Activated naive CD4-positive, alpha-beta T cell treated with anti-CD3 and anti-CD28 coated beads for 36 hours (primary cell): ENCODE measurements around the gene SLCO3A1. TPM values are rescaled to one million over a fixed set of nuclear protein-coding genes. Genes with fewer than 3 reads are reported as not detected.

Experiments
- CTCF ChIA-PET: fragments of 350-600 bp; sonication (Branson Sonifier 250); formaldehyde crosslinking; loops from one replicate; lab custom pipeline; 2021; ENCODE audit warnings: antibody characterized with exemption; lab: Charles Lee
- DNase-seq: peaks from one replicate; pipeline ENCODE4 v3.0.0-alpha.2; 2020
- H3K27ac Mint-ChIP-seq: one replicate; pipeline ENCODE4 v1.8.0; 2021; ENCODE audit warnings: mild to moderate bottlenecking, mixed read lengths
- H3K27me3 Mint-ChIP-seq: one replicate; pipeline ENCODE4 v1.8.0; 2021; ENCODE audit warnings: low read depth, mixed read lengths
- H3K36me3 Mint-ChIP-seq: one replicate; pipeline ENCODE4 v1.8.0; 2021; ENCODE audit warnings: low read depth, mixed read lengths
- H3K4me1 Mint-ChIP-seq: one replicate; pipeline ENCODE4 v1.8.0; 2021; ENCODE audit warnings: low read depth, mixed read lengths
- H3K4me3 Mint-ChIP-seq: one replicate; pipeline ENCODE4 v1.8.0; 2021; ENCODE audit warnings: mild to moderate bottlenecking, moderate library complexity, mixed read lengths
- H3K9me3 Mint-ChIP-seq: one replicate; pipeline ENCODE4 v1.8.0; 2021; ENCODE audit warnings: mixed read lengths
- intact Hi-C: fragments of 100-400 bp; cut with micrococcal nuclease; formaldehyde crosslinking; loops from one replicate; pipeline ENCODE4 v1.15.1; 2023
- total RNA-seq, 2 experiments: library from RNA; stranded (reverse); gene quantifications; one replicate each; pipeline ENCODE4 v1.2.3, GENCODE V29; 2021

SLCO3A1 gene
- total RNA-seq, 2 experiments from 2014 or later, result 3.1 to 3.3 TPM

DNA sequence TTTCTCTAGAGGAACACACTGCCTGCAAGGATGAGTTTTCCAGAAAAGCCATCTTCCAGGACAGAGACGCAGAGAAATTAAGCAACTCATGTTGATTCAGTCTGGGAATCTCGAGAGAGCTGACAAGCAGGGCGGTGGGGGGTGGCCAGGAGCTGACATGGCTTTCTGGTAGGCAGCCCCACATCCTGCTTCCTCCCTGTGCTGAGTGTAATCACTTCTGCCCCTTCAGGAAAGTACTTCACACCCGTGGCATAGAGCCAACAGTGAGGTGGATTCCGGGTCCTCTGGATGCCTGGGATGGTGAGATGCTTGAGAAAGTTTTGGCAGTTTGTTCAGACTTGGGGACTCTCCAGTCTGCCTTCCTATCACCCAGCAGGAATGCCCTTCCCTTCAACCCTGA, 221.1 kb downstream of the SLCO3A1 start:
- CTCF ChIA-PET, result interaction anchor here (6.3 kb wide), 1 partner anchor 222 kb away, joined by 83 read pairs; the partner anchor contains the start of gene SLCO3A1
- Mint-ChIP-seq H3K9me3 (no peaks in the 10 kb centered on the region), H3K27me3 (no peaks in the 10 kb centered on the region), H3K4me3 (no peak overlapping the region), H3K27ac (no peak overlapping the region), H3K36me3 (no peaks in the 10 kb centered on the region), H3K4me1 (peaks cover 41% of the 10 kb centered on the region)
- peak; percentile 66 for DNase-seq
- intact Hi-C loops, result loop anchor here (5.0 to 10.0 kb wide), 3 partner anchors 547 to 1020 kb away; no protein-coding TSS in a partner anchor

DNA sequence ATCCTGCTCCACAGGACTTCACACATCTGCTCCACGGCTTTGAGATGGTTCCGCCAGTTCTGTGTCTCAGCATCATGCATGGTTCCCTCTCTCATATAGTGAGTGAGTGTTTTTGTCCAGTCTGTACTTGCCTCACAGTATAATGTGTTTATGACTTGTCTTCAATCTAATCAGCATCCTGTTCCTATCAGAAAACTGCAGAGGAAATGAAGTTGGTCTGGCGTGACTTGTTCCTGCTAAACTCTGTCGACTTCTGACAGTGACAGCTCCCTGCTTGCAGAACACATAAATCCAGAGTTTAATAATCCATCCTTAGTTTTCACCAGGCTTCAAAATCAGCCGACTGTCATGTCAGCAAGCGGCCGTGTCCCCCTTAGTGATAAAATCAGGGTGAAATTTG, 222.3 kb downstream of the SLCO3A1 start:
- Mint-ChIP-seq H3K4me1 (peaks cover 31% of the 10 kb centered on the region), H3K4me3 (no peak overlapping the region), H3K27me3 (no peaks in the 10 kb centered on the region), H3K36me3 (no peaks in the 10 kb centered on the region), H3K27ac (no peak overlapping the region), H3K9me3 (no peaks in the 10 kb centered on the region)
- CTCF ChIA-PET, result interaction anchor here (1.2 to 6.3 kb wide), 2 partner anchors 128 to 223 kb away, joined by 3 to 83 read pairs; partner anchors contain the start of gene SLCO3A1
- DNase-seq, result no peak
- intact Hi-C loops, result loop anchor here (2.0 to 10.0 kb wide), 3 partner anchors 133 to 1021 kb away; no protein-coding TSS in a partner anchor

DNA sequence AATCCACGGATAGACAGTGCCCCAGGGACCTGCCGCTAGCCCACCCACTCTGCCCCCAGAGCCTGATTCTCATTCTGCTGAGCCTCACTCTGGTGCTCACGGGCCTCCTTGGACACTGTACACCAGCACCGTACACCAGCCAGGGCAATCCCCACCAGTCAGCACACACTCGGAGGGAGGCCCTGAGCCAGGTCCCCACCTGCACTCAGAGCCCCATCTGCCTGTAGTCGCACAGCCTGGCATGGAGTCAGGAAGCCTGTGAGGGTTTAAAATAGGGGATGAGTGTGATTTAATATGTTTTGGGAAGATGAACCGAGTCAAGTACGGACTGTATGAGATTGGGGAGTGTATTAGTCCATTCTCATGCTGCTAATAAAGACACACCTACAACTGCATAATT, 223.0 kb downstream of the SLCO3A1 start:
- Mint-ChIP-seq H3K27ac (no peak overlapping the region), H3K9me3 (no peaks in the 10 kb centered on the region), H3K36me3 (no peaks in the 10 kb centered on the region), H3K27me3 (no peaks in the 10 kb centered on the region), H3K4me1 (peaks cover 27% of the 10 kb centered on the region), H3K4me3 (no peak overlapping the region)
- DNase-seq, result no peak
- intact Hi-C loops, result loop anchor here (2.0 to 10.0 kb wide), 3 partner anchors 134 to 1022 kb away; no protein-coding TSS in a partner anchor
- CTCF ChIA-PET, result interaction anchor here (0.8 to 6.3 kb wide), 6 partner anchors 12 to 224 kb away, joined by 3 to 83 read pairs (median 4); partner anchors contain the start of gene SLCO3A1

DNA sequence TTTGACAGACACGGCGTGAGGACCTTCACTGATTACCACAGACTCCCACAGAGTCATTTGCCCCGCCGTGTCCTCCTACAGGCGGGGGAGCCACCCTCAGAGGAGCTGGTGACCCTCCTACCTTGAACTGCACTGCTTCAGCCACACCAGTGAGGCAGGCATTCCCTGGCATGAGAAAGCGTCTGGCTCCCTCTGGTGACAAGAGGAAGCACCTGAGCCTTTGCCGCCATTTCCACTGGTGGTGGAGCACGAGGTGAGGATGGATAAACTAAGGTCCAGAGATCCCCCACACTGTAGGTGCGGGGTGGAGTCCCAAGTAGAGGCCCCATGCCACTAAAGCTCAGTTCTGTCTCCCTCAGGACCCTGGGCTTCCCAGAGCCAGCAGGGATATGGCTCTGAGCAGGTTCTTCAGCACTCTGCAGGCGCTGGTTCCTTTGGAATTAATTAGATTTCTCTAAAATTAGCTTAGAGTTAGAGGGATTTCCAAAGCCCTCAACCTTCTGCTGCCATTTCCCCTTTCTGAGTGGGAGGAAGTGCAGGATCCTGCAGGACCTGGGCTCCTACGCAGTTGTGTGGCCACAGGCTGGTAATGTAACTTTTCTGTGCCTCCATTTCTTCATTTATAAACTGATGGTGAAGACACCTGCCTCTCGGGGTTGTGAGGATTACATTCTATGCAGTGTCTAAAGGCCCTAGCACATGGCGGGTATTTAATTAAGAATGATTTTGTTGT, 224.0 kb downstream of the SLCO3A1 start:
- H3K27me3 Mint-ChIP-seq, result no peaks in the 10 kb centered on the region
- CTCF ChIA-PET, result interaction anchor here (0.6 to 6.3 kb wide), 23 partner anchors 9 to 1022 kb away, joined by 3 to 83 read pairs (median 4); partner anchors contain the start of gene SLCO3A1
- intact Hi-C loops, result loop anchor here (1.0 to 10.0 kb wide), 6 partner anchors 135 to 1023 kb away; no protein-coding TSS in a partner anchor

DNA sequence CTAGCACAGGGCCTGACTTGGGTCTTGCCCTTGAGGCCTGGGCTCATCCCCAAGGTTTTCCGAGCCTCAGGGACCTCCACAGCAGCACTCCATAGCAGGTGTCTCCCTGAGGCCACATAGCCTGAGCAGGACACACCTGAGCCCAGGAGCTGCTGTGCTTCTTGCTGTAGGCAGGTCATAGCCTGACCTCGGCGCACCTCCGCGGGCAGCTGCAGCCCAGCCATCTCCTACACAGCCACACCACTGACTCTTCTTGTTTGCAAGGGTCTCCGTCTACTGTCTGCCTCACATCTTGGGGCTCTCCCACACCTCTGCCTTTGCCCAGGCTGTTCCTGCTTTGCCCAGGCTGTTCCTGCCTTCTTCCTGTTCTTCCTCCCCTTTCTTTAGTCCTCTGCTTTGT, 224.8 kb downstream of the SLCO3A1 start:
- Mint-ChIP-seq H3K36me3 (no peaks in the 10 kb centered on the region), H3K9me3 (no peaks in the 10 kb centered on the region), H3K27ac (no peak overlapping the region), H3K4me1 (peaks cover 25% of the 10 kb centered on the region), H3K27me3 (no peaks in the 10 kb centered on the region), H3K4me3 (no peak overlapping the region)
- no peak for DNase-seq
- CTCF ChIA-PET, result interaction anchor here (0.8 to 6.3 kb wide), 18 partner anchors 9 to 1023 kb away, joined by 3 to 83 read pairs (median 4); partner anchors contain the start of gene SLCO3A1
- intact Hi-C loops, result loop anchor here (5.0 to 10.0 kb wide), 2 partner anchors 551 to 1023 kb away; no protein-coding TSS in a partner anchor

More for the DNA sequence above, 224.0 kb downstream of the SLCO3A1 start:
- H3K36me3 Mint-ChIP-seq, result no peaks in the 10 kb centered on the region
- DNase-seq, result peak; percentile 90
- H3K4me3 Mint-ChIP-seq, result no peak overlapping the region
- no peak overlapping the region for H3K27ac Mint-ChIP-seq
- peaks cover 27% of the 10 kb centered on the region for H3K4me1 Mint-ChIP-seq
- no peaks in the 10 kb centered on the region for H3K9me3 Mint-ChIP-seq

DNA sequence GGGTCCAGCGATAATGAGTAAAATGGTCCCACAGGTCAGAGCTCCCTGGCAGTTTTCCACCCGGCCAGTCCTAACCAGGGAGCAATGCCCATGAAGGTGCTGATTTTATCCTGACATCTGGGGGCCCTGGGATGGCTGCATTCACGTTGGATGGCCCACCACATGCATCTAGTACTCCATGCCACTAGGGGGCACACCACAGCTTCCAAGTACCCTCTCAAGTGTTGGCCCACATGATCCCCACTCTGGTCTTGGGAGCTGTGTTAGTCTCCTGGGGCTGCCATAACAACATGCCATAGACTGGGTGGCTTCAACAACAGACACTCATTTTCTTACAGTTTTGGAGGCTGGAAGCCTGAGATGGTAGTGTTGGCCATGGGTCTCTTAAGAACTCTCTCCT, 225.5 kb downstream of the SLCO3A1 start:
- Mint-ChIP-seq H3K4me3 (no peak overlapping the region), H3K4me1 (peaks cover 22% of the 10 kb centered on the region), H3K27me3 (no peaks in the 10 kb centered on the region), H3K36me3 (no peaks in the 10 kb centered on the region), H3K9me3 (no peaks in the 10 kb centered on the region), H3K27ac (no peak overlapping the region)
- CTCF ChIA-PET, result interaction anchor here (0.8 to 6.3 kb wide), 21 partner anchors 10 to 791 kb away, joined by 3 to 83 read pairs (median 4); partner anchors contain the start of gene SLCO3A1
- intact Hi-C loops, result loop anchor here (5.0 to 10.0 kb wide), 2 partner anchors 552 to 1024 kb away; no protein-coding TSS in a partner anchor
- DNase-seq, result peak; percentile 49

DNA sequence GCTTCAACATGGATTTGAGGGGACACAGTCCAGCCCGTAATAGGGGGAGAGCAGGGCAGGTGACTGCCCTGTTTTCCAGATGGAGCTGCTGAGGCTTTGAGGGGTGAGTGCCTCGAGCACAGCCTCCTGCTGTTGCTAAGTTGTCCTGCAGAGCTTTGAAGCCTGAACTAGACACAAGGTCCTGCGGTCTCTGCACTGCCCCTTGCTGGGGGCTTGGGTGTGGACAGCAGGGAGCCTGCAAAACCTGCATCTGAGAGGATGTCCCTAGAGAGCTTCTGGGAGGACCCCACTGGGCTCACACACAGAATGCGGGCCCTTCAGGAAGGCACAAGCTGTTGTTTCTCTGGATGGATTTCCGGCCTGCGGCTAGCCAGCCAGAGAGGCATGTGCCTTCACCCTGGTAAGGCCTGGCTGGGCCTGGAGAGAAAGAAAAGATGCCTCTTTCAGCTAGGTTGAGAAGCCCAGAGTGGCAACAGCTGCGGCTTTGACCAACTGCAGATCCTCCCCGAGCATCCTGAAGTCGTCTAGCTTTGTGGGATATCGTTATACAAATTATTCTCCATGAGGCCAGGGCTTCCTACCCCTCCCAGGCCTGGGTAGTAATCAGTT, 226.2 kb downstream of the SLCO3A1 start:
- intact Hi-C loops, result loop anchor here (5.0 to 10.0 kb wide), 2 partner anchors 552 to 1025 kb away; no protein-coding TSS in a partner anchor
- no peaks in the 10 kb centered on the region for H3K9me3 Mint-ChIP-seq
- DNase-seq, result no peak
- H3K36me3 Mint-ChIP-seq, result no peaks in the 10 kb centered on the region
- H3K27me3 Mint-ChIP-seq, result no peaks in the 10 kb centered on the region
- H3K4me1 Mint-ChIP-seq, result peaks cover 15% of the 10 kb centered on the region
- CTCF ChIA-PET, result interaction anchor here (0.8 to 6.3 kb wide), 15 partner anchors 9 to 792 kb away, joined by 3 to 83 read pairs (median 4); partner anchors contain the start of gene SLCO3A1
- no peak overlapping the region for H3K4me3 Mint-ChIP-seq
- no peak overlapping the region for H3K27ac Mint-ChIP-seq

DNA sequence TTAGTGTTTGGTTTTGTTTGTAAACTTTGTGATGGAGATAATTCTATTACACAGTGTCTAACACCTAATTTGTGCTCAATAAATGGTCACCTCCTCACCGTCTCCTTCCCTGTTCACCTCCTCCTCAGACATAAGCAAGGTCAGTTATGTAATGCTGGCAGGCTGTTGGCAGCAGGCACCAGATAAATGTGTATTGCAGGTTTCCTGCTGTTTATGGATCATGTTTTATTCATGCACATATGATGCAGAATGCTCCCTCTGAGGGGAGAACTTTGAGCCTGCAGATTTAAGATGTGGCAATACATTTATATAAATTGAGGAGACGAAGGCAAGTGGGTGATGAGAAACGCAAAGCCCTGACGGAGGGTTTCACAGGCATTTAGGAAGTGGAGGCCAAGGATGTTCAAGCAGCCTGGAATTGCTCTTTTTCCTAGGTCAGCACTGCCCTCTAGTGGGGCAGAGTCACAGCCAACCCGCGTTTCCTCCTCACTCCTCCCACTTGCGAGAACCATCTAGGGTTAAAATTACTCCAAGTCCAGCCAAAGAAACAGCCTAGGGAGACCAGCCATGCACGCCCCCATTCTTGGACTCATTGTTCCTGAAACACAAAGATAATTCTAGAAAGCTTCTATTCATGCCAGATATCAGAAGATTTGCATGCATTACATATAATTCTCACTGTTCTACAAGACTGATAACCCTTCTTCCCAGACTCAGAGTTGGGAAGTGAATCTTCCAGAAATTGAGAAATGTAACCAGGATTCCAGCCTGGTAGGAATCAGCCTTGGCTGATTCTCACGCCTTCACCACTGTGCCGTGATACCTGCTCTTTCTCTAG, 228.7 kb downstream of the SLCO3A1 start:
- H3K4me1 Mint-ChIP-seq, result peaks cover under 1% of the 10 kb centered on the region
- peak; percentile 78 for DNase-seq
- no peaks in the 10 kb centered on the region for H3K9me3 Mint-ChIP-seq
- no peaks in the 10 kb centered on the region for H3K27me3 Mint-ChIP-seq
- H3K27ac Mint-ChIP-seq, result no peak overlapping the region
- no peaks in the 10 kb centered on the region for H3K36me3 Mint-ChIP-seq
- intact Hi-C loops, result loop anchor here (1.0 kb wide), 2 partner anchors 376 to 779 kb away; no protein-coding TSS in a partner anchor
- no peak overlapping the region for H3K4me3 Mint-ChIP-seq
- CTCF ChIA-PET, result interaction anchor here (0.7 to 2.5 kb wide), 5 partner anchors 12 to 376 kb away, joined by 3 to 6 read pairs (median 3); no protein-coding TSS in a partner anchor

DNA sequence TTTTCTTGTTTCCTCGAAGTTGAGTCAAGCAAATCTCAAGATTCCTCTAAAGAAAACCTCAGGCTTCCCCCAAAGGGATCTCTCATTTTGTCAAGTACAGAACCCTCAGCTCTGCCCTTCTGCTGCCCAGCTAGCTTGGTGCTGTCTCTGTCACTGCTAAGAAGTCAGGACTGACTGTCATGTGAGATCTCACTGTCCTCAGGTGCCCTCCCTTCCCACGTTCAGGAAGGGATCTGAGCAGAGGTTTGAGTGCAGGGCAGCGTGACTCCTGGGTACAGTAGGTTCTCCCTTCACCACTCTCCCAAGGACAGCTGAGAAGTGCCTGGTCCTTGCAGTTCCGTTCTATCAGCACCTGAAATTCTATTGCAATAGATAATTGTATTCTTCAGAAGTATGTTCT, 229.7 kb downstream of the SLCO3A1 start:
- Mint-ChIP-seq H3K36me3 (no peaks in the 10 kb centered on the region), H3K4me3 (no peak overlapping the region), H3K27me3 (no peaks in the 10 kb centered on the region), H3K27ac (no peak overlapping the region), H3K9me3 (no peaks in the 10 kb centered on the region), H3K4me1 (no peaks in the 10 kb centered on the region)
- intact Hi-C loops, result no loop called here
- no peak for DNase-seq
- CTCF ChIA-PET, result interaction anchor here (0.7 to 2.5 kb wide), 5 partner anchors 11 to 377 kb away, joined by 3 to 6 read pairs (median 3); no protein-coding TSS in a partner anchor

DNA sequence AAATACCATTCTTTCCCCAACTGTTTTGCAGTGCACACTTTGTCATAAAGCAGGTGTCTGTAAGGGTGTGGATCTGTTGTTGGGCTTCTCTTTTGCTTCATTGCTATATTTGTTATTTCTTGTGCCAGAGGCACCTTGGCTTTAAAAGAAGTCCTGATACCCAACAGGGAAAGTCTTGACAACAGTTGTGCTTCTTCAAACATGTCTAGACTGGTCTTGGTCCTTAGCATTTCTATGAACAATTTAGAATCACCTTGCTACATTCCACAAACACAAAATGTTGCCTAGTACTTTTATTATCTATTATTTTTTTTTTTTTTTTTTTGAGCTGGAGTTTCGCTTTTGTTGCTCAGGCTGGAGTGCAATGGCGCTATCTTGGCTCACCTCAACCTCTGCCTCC, 233.7 kb downstream of the SLCO3A1 start:
- no peak for DNase-seq
- intact Hi-C loops, result no loop called here
- H3K4me3 Mint-ChIP-seq, result no peak overlapping the region
- no peaks in the 10 kb centered on the region for H3K4me1 Mint-ChIP-seq
- H3K9me3 Mint-ChIP-seq, result no peaks in the 10 kb centered on the region
- CTCF ChIA-PET, result no interaction called here
- H3K27ac Mint-ChIP-seq, result no peak overlapping the region
- H3K27me3 Mint-ChIP-seq, result no peaks in the 10 kb centered on the region
- H3K36me3 Mint-ChIP-seq, result no peaks in the 10 kb centered on the region

DNA sequence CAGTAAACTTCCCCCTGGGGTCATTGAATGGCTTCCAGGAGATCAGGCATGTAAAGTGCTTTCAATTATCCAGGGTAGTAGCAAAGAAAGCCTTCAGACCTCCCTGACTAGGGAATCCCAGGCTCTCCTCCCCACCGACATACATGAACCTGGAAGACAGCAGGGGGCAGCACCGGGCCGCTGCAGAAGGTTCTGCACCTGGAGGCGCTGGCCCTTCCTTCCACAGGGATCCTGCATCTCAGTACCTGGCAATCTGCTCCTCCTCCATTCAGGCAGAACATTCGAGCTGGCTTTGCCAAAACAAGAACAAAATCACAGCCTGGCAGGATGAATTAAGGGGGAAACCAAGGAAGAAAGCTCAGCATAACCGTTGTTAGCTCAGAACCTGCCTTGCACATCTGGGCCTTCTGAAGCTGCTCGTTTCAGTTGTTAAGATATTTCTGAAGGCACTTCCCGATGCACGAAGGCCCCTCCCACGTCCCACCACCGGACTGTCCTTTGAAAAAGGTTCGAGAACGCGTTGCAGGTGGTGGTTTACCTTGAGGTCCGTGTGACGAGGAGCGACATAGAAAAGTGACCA, 237.7 kb downstream of the SLCO3A1 start:
- H3K4me1 Mint-ChIP-seq, result peaks cover 22% of the 10 kb centered on the region
- H3K9me3 Mint-ChIP-seq, result no peaks in the 10 kb centered on the region
- no peak overlapping the region for H3K4me3 Mint-ChIP-seq
- H3K27ac Mint-ChIP-seq, result no peak overlapping the region
- no peaks in the 10 kb centered on the region for H3K36me3 Mint-ChIP-seq
- CTCF ChIA-PET, result interaction anchor here (0.5 to 1.5 kb wide), 5 partner anchors 14 to 749 kb away, joined by 3 to 7 read pairs (median 3); no protein-coding TSS in a partner anchor
- no peaks in the 10 kb centered on the region for H3K27me3 Mint-ChIP-seq
- intact Hi-C loops, result loop anchor here (10.0 kb wide), 2 partner anchors 434 to 534 kb away; no protein-coding TSS in a partner anchor
- peak; percentile 42 for DNase-seq
